Fibroblast of the aortic adventitia (primary cell): ENCODE results near the gene SPRED2. TPM values are rescaled to one million over a fixed set of nuclear protein-coding genes. Genes with fewer than 3 reads are reported as not detected.

Source experiments
- DNase-seq: peaks from one replicate; pipeline ENCODE4 v3.0.0-alpha.2; 2010; ENCODE audit warnings: low read depth
- H3K4me3 ChIP-seq: 2 replicates; pipeline ENCODE4 v1.5.1; 2011; ENCODE audit warnings: low read depth, mild to moderate bottlenecking, control low read depth, low read length, moderate library complexity
- total RNA-seq: library from RNA; depleted of rRNA; stranded (reverse); fragments of >200 nt; gene quantifications from 2 replicates; pipeline ENCODE4 v1.2.3, GENCODE V29; 2012; ENCODE audit warnings: low replicate concordance
- TF ChIP-seq, protein P1 (sequence below): IDR thresholded peaks from 2 replicates; pipeline ENCODE4 v1.5.1; 2011; ENCODE audit warnings: mild to moderate bottlenecking, low read length, control low read depth, inconsistent platforms; ENCODE audit not compliant: insufficient read depth

SPRED2 gene
- total RNA-seq, 1 donor = 20.6 TPM

DNA sequence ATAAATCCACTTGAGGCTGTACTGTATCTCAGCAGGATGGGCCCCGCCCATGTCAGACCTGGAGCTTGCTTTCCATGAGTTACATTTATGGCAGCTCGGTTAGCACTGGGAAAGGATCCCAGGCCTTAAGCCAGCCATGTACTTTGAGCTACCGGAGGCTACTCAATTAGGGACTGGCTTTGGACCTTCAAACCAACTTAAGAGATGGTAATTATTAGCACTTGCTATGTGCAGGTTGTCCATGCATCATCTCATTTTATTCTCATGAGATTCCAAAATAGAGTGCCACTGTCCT lies 140.3 kb downstream of the SPRED2 start:
- TF ChIP-seq, protein P1, sequence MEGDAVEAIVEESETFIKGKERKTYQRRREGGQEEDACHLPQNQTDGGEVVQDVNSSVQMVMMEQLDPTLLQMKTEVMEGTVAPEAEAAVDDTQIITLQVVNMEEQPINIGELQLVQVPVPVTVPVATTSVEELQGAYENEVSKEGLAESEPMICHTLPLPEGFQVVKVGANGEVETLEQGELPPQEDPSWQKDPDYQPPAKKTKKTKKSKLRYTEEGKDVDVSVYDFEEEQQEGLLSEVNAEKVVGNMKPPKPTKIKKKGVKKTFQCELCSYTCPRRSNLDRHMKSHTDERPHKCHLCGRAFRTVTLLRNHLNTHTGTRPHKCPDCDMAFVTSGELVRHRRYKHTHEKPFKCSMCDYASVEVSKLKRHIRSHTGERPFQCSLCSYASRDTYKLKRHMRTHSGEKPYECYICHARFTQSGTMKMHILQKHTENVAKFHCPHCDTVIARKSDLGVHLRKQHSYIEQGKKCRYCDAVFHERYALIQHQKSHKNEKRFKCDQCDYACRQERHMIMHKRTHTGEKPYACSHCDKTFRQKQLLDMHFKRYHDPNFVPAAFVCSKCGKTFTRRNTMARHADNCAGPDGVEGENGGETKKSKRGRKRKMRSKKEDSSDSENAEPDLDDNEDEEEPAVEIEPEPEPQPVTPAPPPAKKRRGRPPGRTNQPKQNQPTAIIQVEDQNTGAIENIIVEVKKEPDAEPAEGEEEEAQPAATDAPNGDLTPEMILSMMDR = no peak
- no peak overlapping the region for H3K4me3 ChIP-seq
- peak; percentile 32 for DNase-seq

DNA sequence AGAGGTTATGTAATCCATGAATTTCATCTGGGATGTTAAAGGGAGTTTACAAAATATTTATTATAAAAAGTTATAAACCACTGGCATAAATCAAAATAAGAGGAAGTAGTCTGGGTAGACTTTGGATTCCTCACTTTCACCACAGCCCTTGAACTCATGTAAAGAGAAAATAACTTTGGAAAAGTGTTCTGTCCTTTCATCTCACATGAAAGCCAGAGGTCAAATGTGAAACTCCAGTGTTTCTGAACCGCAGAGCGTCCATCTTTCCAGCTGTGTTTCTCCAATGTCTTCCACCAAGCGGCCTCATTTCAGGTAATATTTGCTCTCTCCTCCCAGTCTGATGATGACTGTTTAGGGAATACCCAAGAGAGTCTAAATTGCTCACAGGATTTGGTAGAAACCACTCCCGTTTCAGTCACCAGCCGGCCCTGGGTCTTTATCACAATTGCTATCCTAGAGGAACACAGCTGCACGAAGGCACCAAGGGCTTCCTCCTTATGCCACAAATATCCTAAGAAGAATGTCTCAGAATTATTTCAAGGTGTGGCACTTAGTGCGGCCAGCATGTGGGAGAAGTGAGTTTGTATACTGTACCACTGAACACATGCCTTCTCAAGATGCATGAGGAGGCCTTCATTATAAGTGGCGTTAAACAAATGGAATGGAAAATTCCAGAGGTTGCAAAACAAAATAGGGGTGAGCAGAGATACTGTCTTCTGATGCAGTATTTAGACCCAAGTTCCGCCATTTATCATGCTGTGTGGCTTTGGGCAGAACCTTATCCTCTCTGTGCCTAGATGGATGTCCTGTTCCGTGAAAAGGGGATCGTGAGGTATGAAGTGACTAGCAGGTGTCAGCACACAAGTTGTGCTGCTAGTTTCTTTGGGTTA lies 140.9 kb downstream of the SPRED2 start:
- TF ChIP-seq, protein P1 = no peak
- DNase-seq = no peak
- H3K4me3 ChIP-seq = no peak overlapping the region

DNA sequence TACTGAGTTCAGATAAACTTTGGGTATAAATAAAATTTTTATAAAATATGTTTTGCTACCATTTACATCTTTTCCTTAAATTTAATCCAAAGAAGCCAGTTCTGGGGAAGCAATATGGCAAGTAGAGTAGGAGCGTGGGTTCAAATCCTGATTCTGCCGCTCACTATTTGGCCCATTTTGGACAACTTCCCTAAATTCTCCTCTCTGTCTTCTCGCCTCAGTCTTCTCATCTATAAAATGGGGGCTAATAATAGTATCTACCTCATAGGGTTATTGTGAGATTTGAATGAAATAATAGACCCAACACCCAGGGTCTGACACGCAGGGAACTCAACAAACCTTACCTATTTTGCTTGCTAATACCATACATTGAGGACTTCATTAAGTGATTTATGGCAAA lies 145.0 kb downstream of the SPRED2 start:
- TF ChIP-seq, protein P1 = no peak

DNA sequence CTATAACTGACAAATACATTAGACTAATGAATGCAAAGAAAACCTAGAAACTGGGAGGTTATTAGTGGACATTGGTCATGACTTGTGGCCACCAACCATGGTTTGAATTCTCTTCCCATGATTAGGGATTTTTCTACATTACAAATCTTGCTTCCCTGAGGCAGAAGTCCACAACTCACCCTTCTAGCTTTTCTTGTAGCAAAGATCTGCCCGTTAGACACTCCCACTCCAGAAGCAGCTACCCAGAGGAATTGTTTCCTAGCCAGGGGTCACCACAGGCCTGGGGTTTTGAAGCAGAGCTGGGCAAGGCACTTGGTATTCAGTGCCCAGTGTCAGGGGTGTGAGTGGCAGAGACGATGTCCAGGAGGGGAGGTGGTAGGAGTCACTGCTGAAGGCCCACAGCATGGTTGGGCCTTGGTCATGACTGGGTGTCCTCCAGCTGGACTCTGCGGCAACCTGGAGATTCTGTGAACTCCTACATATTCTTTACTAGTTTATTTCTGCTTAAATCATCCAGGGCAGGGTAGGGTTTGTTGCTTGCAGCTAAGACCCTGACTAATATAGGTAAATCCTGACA lies 149.8 kb downstream of the SPRED2 start:
- no peak for DNase-seq
- H3K4me3 ChIP-seq = no peak overlapping the region
- TF ChIP-seq, protein P1 = no peak

More for the DNA sequence above, 145.0 kb downstream of the SPRED2 start:
- no peak for DNase-seq
- no peak overlapping the region for H3K4me3 ChIP-seq

DNA sequence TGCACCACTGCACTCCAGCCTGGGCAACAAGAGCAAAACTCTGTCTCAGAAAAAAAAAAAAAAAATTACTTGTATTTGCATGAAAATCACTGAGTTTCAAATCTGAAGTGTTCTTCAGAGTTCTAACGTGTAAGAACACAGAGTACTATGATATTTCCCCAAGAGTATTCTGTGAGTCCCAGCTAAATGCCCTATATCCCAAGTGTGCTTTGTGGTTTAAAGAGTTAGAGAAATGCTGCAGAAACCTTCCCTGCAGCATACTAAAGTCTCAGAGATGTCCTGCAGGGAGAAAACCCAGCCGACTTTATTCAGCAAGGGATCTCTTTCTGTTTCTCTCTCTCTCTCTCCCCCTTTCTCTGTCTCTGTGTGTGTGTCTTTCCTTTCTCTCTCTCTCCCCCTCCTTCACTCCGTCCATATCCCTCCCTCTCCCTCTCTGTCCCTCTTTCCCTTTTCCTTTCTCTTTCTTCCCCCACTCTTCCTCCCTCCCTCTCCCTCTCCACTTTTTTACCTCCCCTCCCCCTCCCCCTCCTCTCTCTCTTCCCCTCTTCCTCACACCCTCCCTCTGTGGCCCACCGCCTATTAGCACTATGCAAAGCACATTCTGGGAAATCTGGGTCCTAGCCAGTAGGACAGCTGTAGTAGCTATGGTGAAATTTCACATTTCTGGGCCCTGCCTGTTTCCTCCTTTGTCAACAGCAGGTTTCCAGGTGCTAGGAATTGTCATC lies 150.6 kb downstream of the SPRED2 start:
- peak; percentile 37 for DNase-seq
- no peak overlapping the region for H3K4me3 ChIP-seq
- TF ChIP-seq, protein P1 = no peak

DNA sequence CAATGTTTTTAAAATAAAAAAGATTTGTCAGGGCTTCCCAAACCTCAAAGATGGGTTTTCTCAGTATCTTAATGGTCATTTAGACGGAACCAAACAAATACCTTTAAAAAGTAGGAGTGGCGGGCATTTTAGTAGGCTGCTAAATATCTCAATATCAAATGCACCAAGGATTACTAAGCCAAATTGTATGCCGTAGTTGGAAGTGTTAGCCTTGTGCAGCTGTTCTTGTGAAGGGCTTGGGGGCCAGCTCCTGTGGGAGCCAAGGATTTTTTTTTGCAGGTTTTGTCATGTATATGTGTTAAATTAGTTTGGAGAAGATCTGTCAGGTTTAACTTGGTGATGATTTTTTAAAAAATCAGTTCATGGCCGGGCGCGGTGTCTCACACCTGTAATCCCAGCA lies 152.6 kb downstream of the SPRED2 start:
- H3K4me3 ChIP-seq = no peak overlapping the region
- TF ChIP-seq, protein P1 = no peak
- no peak for DNase-seq
